ENCODE data around the gene CHST1.

GRCh38 chr11:45638051-45638450 is 27.4 kb downstream of the CHST1 start:
- TF ChIP-seq POLR2A (IDR thresholded peaks at IDR 0.05; ENCODE audit: low read length) (no peak), GATA1 (IDR thresholded peaks at IDR 0.05; ENCODE audit: low read depth, low read length) (no peak)

All from erythroblast (primary cell).